Activated gamma-delta T cell (primary cell): Measurements from ENCODE around the gene ACER3.

Source experiments
- DNase-seq: peaks from one replicate; lab custom pipeline; 2025; lab: John Stamatoyannopoulos, UW

The ACER3 gene

DNA sequence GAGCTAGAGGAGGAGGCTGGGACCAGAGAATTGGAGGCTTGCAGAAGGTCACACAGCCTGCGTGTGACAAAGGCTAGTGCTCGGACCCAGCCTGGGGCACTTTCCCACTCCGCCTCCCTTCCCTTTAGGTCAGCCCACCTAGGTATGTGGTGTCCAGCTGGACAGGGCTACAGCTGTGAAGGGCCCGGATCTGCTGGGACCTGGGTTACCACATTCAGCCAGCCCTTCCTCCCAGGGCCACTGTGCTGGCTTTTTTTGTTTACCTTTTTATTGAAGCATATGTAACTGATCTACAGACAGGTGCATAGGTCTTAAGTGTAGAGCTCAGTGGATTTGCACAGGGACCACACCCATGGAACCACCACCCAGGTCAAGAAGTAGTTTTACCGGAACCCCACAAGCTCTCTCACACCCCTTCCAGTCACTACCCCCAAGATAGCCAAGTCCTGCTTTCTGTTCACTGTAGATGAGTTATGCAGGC lies 214.7 kb downstream of the ACER3 start:
- no peak for DNase-seq
